HEK293 (cell line): ENCODE data around the gene TBC1D22A.

Experiments used
- CTCF ChIA-PET: fragments of 350-600 bp; formaldehyde crosslinking; extraction: SDS; loops from one replicate; lab custom pipeline; 2021; ENCODE audit warnings: antibody characterized with exemption; lab: Yijun Ruan, JAX
- POLR2A ChIA-PET: fragments of 300-600 bp; formaldehyde crosslinking; extraction: SDS; loops from one replicate; lab custom pipeline; 2020; ENCODE audit warnings: antibody characterized with exemption, inconsistent platforms; lab: Yijun Ruan, JAX
- H3K27ac ChIP-seq: fragments of 200-500 bp; sonication (Bioruptor generic); 2 replicates; pipeline ENCODE4 v1.5.1; 2014; ENCODE audit warnings: low read depth, low read length, control low read depth, inconsistent platforms; ENCODE audit errors: extremely low read depth
- H3K36me3 ChIP-seq, 2 experiments: fragments of 200-500 bp in 1 of 2; sonication (Bioruptor generic) in 1 of 2; 1 replicate in 1 of 2; 2 replicates in 1 of 2; pipeline ENCODE4 v1.5.1; 2014 to 2017; ENCODE audit warnings: inconsistent platforms in 2 of 2, low read length in 2 of 2; ENCODE audit not compliant: control insufficient read depth in 2 of 2, insufficient read depth in 1 of 2
- H3K4me1 ChIP-seq: fragments of 200-500 bp; sonication (Bioruptor generic); 2 replicates; pipeline ENCODE4 v1.5.1; 2014; ENCODE audit warnings: mild to moderate bottlenecking, low read length, inconsistent platforms; ENCODE audit not compliant: control insufficient read depth, insufficient read depth
- H3K4me3 ChIP-seq: 2 replicates; pipeline ENCODE4 v1.5.1; 2011; ENCODE audit warnings: low read depth, mild to moderate bottlenecking, control low read depth, low read length, moderate library complexity
- H3K9me3 ChIP-seq: fragments of 200-500 bp; sonication (Bioruptor generic); 2 replicates; pipeline ENCODE4 v1.5.1; 2014; ENCODE audit warnings: low read depth, low read length, inconsistent platforms; ENCODE audit not compliant: control insufficient read depth, insufficient read depth
- BCL11A ChIP-seq: fragments of 450-650 bp; formaldehyde crosslinking; IDR thresholded peaks from 2 replicates; pipeline ENCODE4 v1.5.1; 2016; ENCODE audit warnings: low read depth, missing biosample characterization, missing genetic modification characterization
- BCL11B ChIP-seq: fragments of 450-650 bp; formaldehyde crosslinking; IDR thresholded peaks from 2 replicates; pipeline ENCODE4 v1.5.1; 2016; ENCODE audit warnings: low read depth, missing biosample characterization, missing genetic modification characterization
- GLI2 ChIP-seq: fragments of 450-650 bp; formaldehyde crosslinking; IDR thresholded peaks from 2 replicates; pipeline ENCODE4; 2017; ENCODE audit warnings: missing biosample characterization, missing genetic modification characterization, low read depth, borderline replicate concordance
- KLF9 ChIP-seq: fragments of 450-650 bp; formaldehyde crosslinking; IDR thresholded peaks from 2 replicates; pipeline ENCODE4 v1.5.1; 2016; ENCODE audit warnings: missing biosample characterization, missing genetic modification characterization, low read depth
- PRDM1 ChIP-seq: fragments of 450-650 bp; formaldehyde crosslinking; IDR thresholded peaks from 2 replicates; pipeline ENCODE4; 2016; ENCODE audit warnings: missing biosample characterization, missing genetic modification characterization
- SETDB1 ChIP-seq: IDR thresholded peaks from one replicate; pipeline ENCODE4 v1.6.1; 2017; ENCODE audit warnings: mild to moderate bottlenecking, low read length, moderate library complexity, mixed read lengths; ENCODE audit not compliant: insufficient read length
- TRIM28 ChIP-seq: IDR thresholded peaks from 2 replicates; pipeline ENCODE4 v1.6.1; 2011; ENCODE audit warnings: low read length, control low read depth, borderline replicate concordance
- ZBTB1 ChIP-seq: fragments of 450-650 bp; formaldehyde crosslinking; IDR thresholded peaks from 2 replicates; pipeline ENCODE4 v1.5.1; 2016; ENCODE audit warnings: missing biosample characterization, missing genetic modification characterization
- ZFP37 ChIP-seq: fragments of 450-650 bp; formaldehyde crosslinking; IDR thresholded peaks from 2 replicates; pipeline ENCODE4 v1.5.1; 2016; ENCODE audit warnings: missing biosample characterization, missing genetic modification characterization
- ZFP69B ChIP-seq: fragments of 450-650 bp; formaldehyde crosslinking; IDR thresholded peaks from 2 replicates; pipeline ENCODE4 v1.5.1; 2016; ENCODE audit warnings: missing biosample characterization, missing genetic modification characterization
- ZNF274 ChIP-seq, 2 experiments: fragments of 200-500 bp in 1 of 2; fragments of 450-650 bp in 1 of 2; sonication (Bioruptor generic) in 1 of 2; formaldehyde crosslinking in 1 of 2; IDR thresholded peaks; 2 replicates each; pipeline versions ENCODE4 v1.5.1 to v1.6.1; 2014 to 2016; ENCODE audit warnings: borderline replicate concordance in 1 of 2, inconsistent platforms in 1 of 2, low read length in 1 of 2, missing biosample characterization in 1 of 2, missing genetic modification characterization in 1 of 2
- ZNF302 ChIP-seq: fragments of 450-650 bp; formaldehyde crosslinking; IDR thresholded peaks from 2 replicates; pipeline ENCODE4 v1.5.1; 2016; ENCODE audit warnings: missing biosample characterization, missing genetic modification characterization, low read depth
- ZNF350 ChIP-seq: fragments of 450-650 bp; formaldehyde crosslinking; IDR thresholded peaks from 2 replicates; pipeline ENCODE4 v1.5.0; 2017; ENCODE audit warnings: missing biosample characterization, mild to moderate bottlenecking, missing genetic modification characterization
- ZNF354C ChIP-seq: fragments of 450-650 bp; formaldehyde crosslinking; IDR thresholded peaks from 2 replicates; pipeline ENCODE4 v1.5.1; 2016; ENCODE audit warnings: missing biosample characterization, missing genetic modification characterization, low read depth, borderline replicate concordance
- ZNF404 ChIP-seq: fragments of 450-650 bp; formaldehyde crosslinking; IDR thresholded peaks from 2 replicates; pipeline ENCODE4 v1.5.1; 2017; ENCODE audit warnings: missing biosample characterization, missing genetic modification characterization
- ZNF549 ChIP-seq: fragments of 450-650 bp; IDR thresholded peaks from 2 replicates; pipeline ENCODE4 v1.5.1; 2018; ENCODE audit warnings: missing biosample characterization, missing genetic modification characterization, mild to moderate bottlenecking, inconsistent platforms, moderate library complexity
- ZNF555 ChIP-seq: fragments of 450-650 bp; formaldehyde crosslinking; conservative IDR thresholded peaks from 2 replicates; pipeline ENCODE4 v1.5.1; 2017; ENCODE audit warnings: missing biosample characterization, mild to moderate bottlenecking, missing genetic modification characterization, inconsistent platforms
- ZNF596 ChIP-seq: fragments of 450-650 bp; IDR thresholded peaks from 2 replicates; pipeline ENCODE4 v1.5.0; 2018; ENCODE audit warnings: missing biosample characterization, mild to moderate bottlenecking, missing genetic modification characterization, moderate library complexity
- TF ChIP-seq, protein P1 (sequence below): fragments of 450-650 bp; formaldehyde crosslinking; IDR thresholded peaks from 2 replicates; pipeline ENCODE4 v1.5.1; 2016; ENCODE audit warnings: missing biosample characterization, missing genetic modification characterization
- TF ChIP-seq, protein P2 (sequence below): fragments of 450-650 bp; formaldehyde crosslinking; IDR thresholded peaks from 2 replicates; pipeline ENCODE4 v1.5.1; 2016; ENCODE audit warnings: missing biosample characterization, missing genetic modification characterization

TBC1D22A gene

DNA sequence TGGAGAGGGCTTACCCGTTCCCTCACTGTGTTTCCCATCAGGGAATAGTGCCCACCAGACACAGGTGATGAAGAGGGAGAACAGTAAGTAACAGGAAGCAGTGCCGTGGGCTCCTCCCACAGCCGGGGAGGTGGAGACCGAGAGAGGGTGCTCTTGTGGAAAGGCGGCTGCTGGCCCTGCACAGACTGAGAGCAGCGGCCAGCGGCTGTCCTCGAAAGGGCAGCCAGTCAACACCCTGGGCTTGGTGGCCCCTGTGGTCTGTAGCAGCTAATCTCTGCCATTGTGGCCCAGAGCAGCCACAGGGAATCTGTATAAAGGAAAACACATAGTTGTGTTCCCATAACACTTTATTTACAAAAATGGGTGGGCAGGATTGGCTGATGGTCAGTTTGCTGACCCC lies 121.9 kb downstream of the TBC1D22A start:
- H3K9me3 ChIP-seq: no peaks in the 10 kb centered on the region
- TF ChIP-seq ZNF302 (tag by site-specific recombination): no peak
- TF ChIP-seq SETDB1: no peak
- TF ChIP-seq ZNF549 (tag by site-specific recombination): no peak
- no peaks in the 10 kb centered on the region for H3K36me3 ChIP-seq
- H3K4me3 ChIP-seq: no peak overlapping the region
- POLR2A ChIA-PET: interaction anchor here (0.5 kb wide), 1 partner anchor 78 kb away, joined by 5 read pairs; no protein-coding TSS in a partner anchor
- H3K27ac ChIP-seq: no peak overlapping the region
- CTCF ChIA-PET: no interaction called here
- H3K4me1 ChIP-seq: no peaks in the 10 kb centered on the region

DNA sequence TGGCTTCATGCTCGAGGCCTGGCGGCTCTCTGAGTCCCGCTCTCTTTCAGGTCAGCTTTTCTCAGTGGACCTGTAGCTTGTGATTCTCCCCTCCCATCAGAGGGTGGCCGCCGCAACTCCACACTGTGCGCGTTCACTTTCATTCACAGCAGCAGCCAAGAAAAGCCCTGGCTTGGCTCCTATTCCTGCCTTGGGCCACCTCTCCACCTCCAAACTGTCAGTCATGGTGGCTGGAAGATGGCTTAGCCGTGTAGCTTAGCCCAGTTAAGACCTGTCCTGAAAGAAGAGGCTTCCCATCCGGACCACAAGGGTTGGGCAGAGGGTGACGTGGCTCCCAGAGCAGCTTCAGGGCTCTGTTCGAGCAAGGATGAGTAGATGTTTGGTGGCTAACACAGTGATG lies 125.5 kb downstream of the TBC1D22A start:
- H3K9me3 ChIP-seq: no peaks in the 10 kb centered on the region
- no peaks in the 10 kb centered on the region for H3K4me1 ChIP-seq
- CTCF ChIA-PET: interaction anchor here (0.5 to 0.8 kb wide), 2 partner anchors 118 to 1606 kb away, joined by 3 to 4 read pairs; no protein-coding TSS in a partner anchor
- H3K4me3 ChIP-seq: no peak overlapping the region
- TF ChIP-seq TRIM28: no peak
- TF ChIP-seq GLI2 (tag by site-specific recombination): no peak
- no peak for TF ChIP-seq ZFP69B (tag by site-specific recombination)
- no peak for TF ChIP-seq ZNF596
- TF ChIP-seq ZNF354C: no peak
- no peak for TF ChIP-seq ZNF404 (tag by site-specific recombination)
- no peak for TF ChIP-seq BCL11A
- TF ChIP-seq, all 188 proteins: peak for 0
- Histone ChIP-seq H3K36me3 (peaks cover 0 to 7% of the 10 kb centered on the region in 2 experiments; a peak in 1 of 3 replicates), H3K27ac (no peak overlapping the region)
- POLR2A ChIA-PET: no interaction called here

DNA sequence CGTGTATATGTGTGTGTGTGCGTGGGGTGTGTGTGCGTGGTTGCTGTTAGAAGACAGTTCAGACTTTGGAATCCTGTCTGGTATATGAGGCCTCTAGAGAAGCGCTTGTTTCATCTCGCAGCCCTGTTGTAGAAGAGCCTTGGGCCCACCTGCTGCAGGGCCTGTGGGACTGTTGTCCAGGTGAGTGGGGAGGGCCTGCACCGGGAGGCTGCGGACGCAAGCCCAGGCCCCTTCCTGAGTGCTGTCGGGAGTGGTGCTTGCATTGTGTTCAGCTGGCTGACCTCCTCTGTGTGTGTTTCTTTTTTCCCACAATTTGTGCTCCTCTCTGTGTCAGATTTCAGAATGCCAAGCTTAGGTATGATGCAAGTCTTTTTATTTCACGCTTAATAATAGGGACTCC lies 128.4 kb downstream of the TBC1D22A start:
- ChIA-PET POLR2A (no interaction called here), CTCF (interaction anchor here (0.6 to 1.4 kb wide), 2 partner anchors 18 to 92 kb away, joined by 4 read pairs; no protein-coding TSS in a partner anchor)
- no peaks in the 10 kb centered on the region for H3K9me3 ChIP-seq
- H3K4me3 ChIP-seq: no peak overlapping the region
- TF ChIP-seq, protein P1, sequence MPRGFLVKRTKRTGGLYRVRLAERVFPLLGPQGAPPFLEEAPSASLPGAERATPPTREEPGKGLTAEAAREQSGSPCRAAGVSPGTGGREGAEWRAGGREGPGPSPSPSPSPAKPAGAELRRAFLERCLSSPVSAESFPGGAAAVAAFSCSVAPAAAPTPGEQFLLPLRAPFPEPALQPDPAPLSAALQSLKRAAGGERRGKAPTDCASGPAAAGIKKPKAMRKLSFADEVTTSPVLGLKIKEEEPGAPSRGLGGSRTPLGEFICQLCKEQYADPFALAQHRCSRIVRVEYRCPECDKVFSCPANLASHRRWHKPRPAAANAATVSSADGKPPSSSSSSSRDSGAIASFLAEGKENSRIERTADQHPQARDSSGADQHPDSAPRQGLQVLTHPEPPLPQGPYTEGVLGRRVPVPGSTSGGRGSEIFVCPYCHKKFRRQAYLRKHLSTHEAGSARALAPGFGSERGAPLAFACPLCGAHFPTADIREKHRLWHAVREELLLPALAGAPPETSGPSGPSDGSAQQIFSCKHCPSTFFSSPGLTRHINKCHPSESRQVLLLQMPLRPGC: no peak
- no peak for TF ChIP-seq ZFP37 (tag by site-specific recombination)
- no peak for TF ChIP-seq BCL11B (tag by site-specific recombination)
- TF ChIP-seq, all 188 proteins: peak for 0
- Histone ChIP-seq H3K27ac (no peak overlapping the region), H3K36me3 (peaks cover 0 to 31% of the 10 kb centered on the region in 2 experiments; a peak in 2 of 3 replicates), H3K4me1 (no peaks in the 10 kb centered on the region)

DNA sequence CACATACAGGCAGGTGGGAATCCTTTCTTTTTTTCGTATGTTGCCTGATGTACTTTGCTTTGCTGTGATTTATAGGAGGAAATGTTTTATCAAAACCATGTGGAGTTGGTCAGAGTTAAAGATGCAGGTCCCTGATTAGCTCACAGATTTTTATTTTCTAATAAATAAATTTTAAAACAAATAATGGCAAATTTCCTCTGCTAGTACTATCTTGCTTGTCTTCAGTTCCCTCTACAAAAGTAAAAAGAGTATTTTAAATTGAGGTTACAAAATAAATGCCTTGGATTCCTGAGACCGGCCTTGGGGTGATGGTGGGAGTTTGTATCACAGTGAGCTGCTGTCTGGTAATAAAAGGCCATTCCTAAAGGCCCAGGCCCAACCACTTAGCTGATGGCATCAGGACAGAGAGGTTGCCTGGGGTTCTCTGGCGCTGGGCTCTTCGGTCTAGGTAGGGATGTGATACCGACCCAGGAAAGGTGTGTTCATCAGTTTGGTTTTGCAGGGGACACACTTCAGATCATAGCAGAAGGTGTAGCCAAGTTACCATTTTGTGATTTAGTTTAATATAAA lies 129.0 kb downstream of the TBC1D22A start:
- Histone ChIP-seq H3K27ac (no peak overlapping the region), H3K4me1 (no peaks in the 10 kb centered on the region), H3K36me3 (peaks cover 0 to 35% of the 10 kb centered on the region in 2 experiments; a peak in 2 of 3 replicates), H3K4me3 (no peak overlapping the region), H3K9me3 (no peaks in the 10 kb centered on the region)
- POLR2A ChIA-PET: no interaction called here
- TF ChIP-seq ZNF350 (tag by site-specific recombination) (no peak), ZNF555 (tag by site-specific recombination) (no peak), PRDM1 (no peak), ZBTB1 (no peak), ZNF274 (IDR thresholded peaks at IDR 0.05; ENCODE audit: low read length) (no peak), ZNF274 (tag by site-specific recombination; IDR thresholded peaks at IDR 0.05; ENCODE audit: borderline replicate concordance) (no peak), KLF9 (tag by site-specific recombination) (no peak)
- TF ChIP-seq, protein P2, sequence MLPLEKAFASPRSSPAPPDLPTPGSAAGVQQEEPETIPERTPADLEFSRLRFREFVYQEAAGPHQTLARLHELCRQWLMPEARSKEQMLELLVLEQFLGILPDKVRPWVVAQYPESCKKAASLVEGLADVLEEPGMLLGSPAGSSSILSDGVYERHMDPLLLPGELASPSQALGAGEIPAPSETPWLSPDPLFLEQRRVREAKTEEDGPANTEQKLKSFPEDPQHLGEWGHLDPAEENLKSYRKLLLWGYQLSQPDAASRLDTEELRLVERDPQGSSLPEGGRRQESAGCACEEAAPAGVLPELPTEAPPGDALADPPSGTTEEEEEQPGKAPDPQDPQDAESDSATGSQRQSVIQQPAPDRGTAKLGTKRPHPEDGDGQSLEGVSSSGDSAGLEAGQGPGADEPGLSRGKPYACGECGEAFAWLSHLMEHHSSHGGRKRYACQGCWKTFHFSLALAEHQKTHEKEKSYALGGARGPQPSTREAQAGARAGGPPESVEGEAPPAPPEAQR (tag by site-specific recombination): no peak
- CTCF ChIA-PET: interaction anchor here (0.6 to 1.4 kb wide), 5 partner anchors 15 to 93 kb away, joined by 3 to 4 read pairs (median 4); no protein-coding TSS in a partner anchor
